Activated B cell treated with CpG ODN at 0.5 μM for 24 hours (primary cell): Measurements from ENCODE around the gene LAMA5. TPM values are rescaled to one million over a fixed set of nuclear protein-coding genes. Genes with fewer than 3 reads are reported as not detected.

Experiments used
- ATAC-seq: fragments of 200-7000 bp; cut with Tn5 transposase; one replicate; pipeline ENCODE4 v1.10.0; 2021; ENCODE audit warnings: low read depth, mild to moderate bottlenecking, moderate library complexity
- CTCF ChIA-PET: fragments of 350-600 bp; sonication (Branson Sonifier 250); formaldehyde crosslinking; loops from one replicate; lab custom pipeline; 2021; ENCODE audit warnings: antibody characterized with exemption; lab: Charles Lee
- POLR2A ChIA-PET: fragments of 350-600 bp; sonication (Branson Sonifier 250); formaldehyde crosslinking; loops from one replicate; lab custom pipeline; 2021; ENCODE audit warnings: antibody characterized with exemption; lab: Charles Lee
- DNase-seq: peaks from one replicate; pipeline ENCODE4 v3.0.0; 2022
- H3K27ac Mint-ChIP-seq: one replicate; pipeline ENCODE4 v1.8.0; 2020; ENCODE audit warnings: mixed read lengths
- H3K27me3 Mint-ChIP-seq: one replicate; pipeline ENCODE4 v1.8.0; 2021; ENCODE audit warnings: mixed read lengths
- H3K36me3 Mint-ChIP-seq: one replicate; pipeline ENCODE4 v1.8.0; 2021; ENCODE audit warnings: low read depth, mixed read lengths
- H3K4me1 Mint-ChIP-seq: one replicate; pipeline ENCODE4 v1.8.0; 2021; ENCODE audit warnings: mixed read lengths
- H3K4me3 Mint-ChIP-seq: one replicate; pipeline ENCODE4 v1.8.0; 2020; ENCODE audit warnings: mild to moderate bottlenecking, mixed read lengths
- H3K9me3 Mint-ChIP-seq: one replicate; pipeline ENCODE4 v1.8.0; 2020; ENCODE audit warnings: mixed read lengths
- intact Hi-C: fragments of 100-400 bp; cut with micrococcal nuclease; formaldehyde crosslinking; loops from one replicate; pipeline ENCODE4 v1.15.1; 2024
- total RNA-seq: library from RNA; stranded (reverse); gene quantifications from 2 replicates; pipeline ENCODE4 v1.2.3, GENCODE V29; 2022
- TF ChIP-seq, protein P1 (sequence below): fragments of 200-600 bp; IDR thresholded peaks from one replicate; pipeline ENCODE4 v1.8.0; 2022; ENCODE audit warnings: antibody characterized with exemption, mild to moderate bottlenecking

Gene LAMA5
- total RNA-seq, result 19.8 and 24.8 TPM in 2 replicates

DNA sequence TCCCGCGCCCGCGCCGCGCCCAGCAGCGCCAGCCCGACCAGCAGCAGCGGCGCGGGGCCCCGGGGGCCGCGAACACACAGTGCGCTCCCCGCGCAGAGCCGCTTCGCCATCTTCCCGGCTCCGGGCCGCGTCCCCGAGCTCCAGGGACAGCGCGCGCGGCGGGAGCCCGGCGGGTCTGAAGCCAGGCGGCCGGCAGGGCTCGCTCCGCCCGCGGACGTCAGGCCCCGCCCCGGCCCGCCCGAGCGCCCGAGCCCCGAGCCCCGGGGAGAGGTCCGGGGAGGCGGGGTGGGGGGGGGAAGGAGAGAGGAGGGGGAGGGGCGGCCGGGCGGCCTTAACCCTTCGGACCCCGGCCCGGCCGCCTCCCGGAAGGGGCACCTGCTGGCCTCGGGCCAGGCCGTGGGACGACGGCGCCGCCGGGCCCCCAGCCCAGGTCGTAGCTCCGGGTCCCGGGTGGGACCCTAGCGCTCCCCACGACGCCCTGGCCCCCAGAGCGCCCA is at the start of gene LAMA5:
Gene LAMA5 (minus strand): TSS at position 177 of the 497 bp plus-strand sequence. CDS start 67 bp downstream, at position 110.
- peak; percentile 59 for DNase-seq
- H3K27me3 Mint-ChIP-seq, result peaks cover 2% of the 10 kb centered on the region
- ChIA-PET POLR2A (interaction anchor here (0.7 to 2.6 kb wide), 6 partner anchors 9 to 65 kb away, joined by 3 to 21 read pairs (median 6); partner anchors contain the start of gene RPS21), CTCF (interaction anchor here (1.2 to 2.3 kb wide), 4 partner anchors 15 to 68 kb away, joined by 3 to 12 read pairs (median 4); no protein-coding TSS in a partner anchor)
- ATAC-seq, result peak; percentile 74
- H3K27ac Mint-ChIP-seq, result no peak within 1 kb of the TSS
- H3K36me3 Mint-ChIP-seq, result no peaks in the 10 kb centered on the region
- H3K9me3 Mint-ChIP-seq, result no peaks in the 10 kb centered on the region
- TF ChIP-seq, protein P1, sequence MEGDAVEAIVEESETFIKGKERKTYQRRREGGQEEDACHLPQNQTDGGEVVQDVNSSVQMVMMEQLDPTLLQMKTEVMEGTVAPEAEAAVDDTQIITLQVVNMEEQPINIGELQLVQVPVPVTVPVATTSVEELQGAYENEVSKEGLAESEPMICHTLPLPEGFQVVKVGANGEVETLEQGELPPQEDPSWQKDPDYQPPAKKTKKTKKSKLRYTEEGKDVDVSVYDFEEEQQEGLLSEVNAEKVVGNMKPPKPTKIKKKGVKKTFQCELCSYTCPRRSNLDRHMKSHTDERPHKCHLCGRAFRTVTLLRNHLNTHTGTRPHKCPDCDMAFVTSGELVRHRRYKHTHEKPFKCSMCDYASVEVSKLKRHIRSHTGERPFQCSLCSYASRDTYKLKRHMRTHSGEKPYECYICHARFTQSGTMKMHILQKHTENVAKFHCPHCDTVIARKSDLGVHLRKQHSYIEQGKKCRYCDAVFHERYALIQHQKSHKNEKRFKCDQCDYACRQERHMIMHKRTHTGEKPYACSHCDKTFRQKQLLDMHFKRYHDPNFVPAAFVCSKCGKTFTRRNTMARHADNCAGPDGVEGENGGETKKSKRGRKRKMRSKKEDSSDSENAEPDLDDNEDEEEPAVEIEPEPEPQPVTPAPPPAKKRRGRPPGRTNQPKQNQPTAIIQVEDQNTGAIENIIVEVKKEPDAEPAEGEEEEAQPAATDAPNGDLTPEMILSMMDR, result no peak
- intact Hi-C loops, result loop anchor here (1.0 to 5.0 kb wide), 3 partner anchors 28 to 185 kb away; partner anchors contain the start of genes ADRM1 and MTG2
- peak within 1 kb of the TSS; percentile 69 for H3K4me3 Mint-ChIP-seq
- peaks cover 14% of the 10 kb centered on the region for H3K4me1 Mint-ChIP-seq

GRCh38 chr20:62415354-62416111 is 48.4 kb upstream of the LAMA5 start:
- POLR2A ChIA-PET, result no interaction called here
- DNase-seq, result no peak
- Mint-ChIP-seq H3K4me1 (no peaks in the 10 kb centered on the region), H3K9me3 (no peaks in the 10 kb centered on the region), H3K27ac (no peak overlapping the region), H3K27me3 (no peaks in the 10 kb centered on the region), H3K36me3 (no peaks in the 10 kb centered on the region), H3K4me3 (no peak overlapping the region)
- no peak for ATAC-seq
- TF ChIP-seq, protein P1, result no peak
- CTCF ChIA-PET, result no interaction called here
- intact Hi-C loops, result no loop called here

DNA sequence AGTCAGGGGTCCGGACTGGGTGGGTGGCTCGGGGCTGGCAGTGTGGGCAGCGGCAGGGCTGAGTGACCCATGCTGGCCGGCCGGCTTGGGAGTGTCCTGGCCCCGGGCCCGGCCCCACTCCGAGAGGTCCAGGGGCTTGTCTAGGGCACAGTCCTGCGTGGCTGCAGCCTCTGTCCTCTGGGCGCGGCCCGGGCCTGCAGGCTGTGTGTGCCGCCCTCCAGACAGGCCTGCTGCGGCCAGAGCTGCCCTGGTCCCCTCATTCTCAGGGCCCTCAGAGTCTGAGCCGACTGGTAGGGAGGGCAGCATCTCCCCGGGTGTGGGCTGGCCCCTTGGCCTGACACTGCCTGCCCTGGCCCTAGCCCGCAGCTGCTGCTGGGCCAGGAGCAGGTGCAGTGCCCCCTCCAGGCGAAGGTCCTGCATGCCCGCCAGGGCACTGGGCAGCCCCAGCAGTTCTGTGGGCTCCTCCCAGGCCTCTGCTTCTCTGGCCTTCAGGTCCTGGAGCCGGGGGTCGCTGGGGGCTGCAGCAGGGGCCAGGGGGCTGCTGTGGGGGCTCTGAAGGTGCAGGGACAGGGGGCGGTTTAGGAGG is 46.9 kb upstream of the LAMA5 start:
- DNase-seq (no peak), ATAC-seq (no peak)
- TF ChIP-seq, protein P1, result no peak
- ChIA-PET CTCF (no interaction called here), POLR2A (no interaction called here)
- no peak overlapping the region for H3K4me3 Mint-ChIP-seq
- H3K4me1 Mint-ChIP-seq, result peaks cover 10% of the 10 kb centered on the region
- no peaks in the 10 kb centered on the region for H3K36me3 Mint-ChIP-seq
- no peak overlapping the region for H3K27ac Mint-ChIP-seq
- H3K27me3 Mint-ChIP-seq, result no peaks in the 10 kb centered on the region
- intact Hi-C loops, result no loop called here
- no peaks in the 10 kb centered on the region for H3K9me3 Mint-ChIP-seq

DNA sequence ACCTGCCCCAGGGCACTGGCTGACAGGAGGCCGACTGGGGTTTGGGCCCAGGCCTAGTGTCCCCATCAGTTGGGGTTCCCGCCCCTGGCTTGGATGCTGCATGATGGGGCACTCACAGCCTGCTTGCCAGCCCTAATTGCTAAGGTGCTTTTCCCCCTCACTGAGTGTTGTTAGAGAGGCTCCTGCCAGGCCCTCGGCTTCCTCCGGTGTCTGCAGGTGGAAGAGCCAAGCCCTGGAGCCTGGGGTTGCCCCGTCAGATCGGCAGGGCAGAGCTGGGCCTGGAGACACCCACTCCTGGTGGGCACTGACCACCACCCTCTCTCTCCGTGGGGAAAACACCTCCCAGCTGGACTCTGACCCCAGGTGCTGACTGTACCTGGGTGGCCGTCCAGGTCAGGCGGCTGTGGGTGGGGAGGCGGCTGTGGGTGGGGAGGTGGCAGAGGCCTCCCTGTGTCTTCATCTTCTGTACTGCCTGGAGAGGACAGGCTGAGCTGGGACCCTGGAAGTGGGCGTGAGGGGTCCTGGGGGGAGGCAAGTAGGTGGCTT is 46.0 kb upstream of the LAMA5 start:
- ChIA-PET CTCF (no interaction called here), POLR2A (no interaction called here)
- Mint-ChIP-seq H3K27ac (no peak overlapping the region), H3K4me1 (peaks cover 10% of the 10 kb centered on the region), H3K36me3 (no peaks in the 10 kb centered on the region), H3K27me3 (no peaks in the 10 kb centered on the region), H3K9me3 (no peaks in the 10 kb centered on the region), H3K4me3 (no peak overlapping the region)
- intact Hi-C loops, result no loop called here
- DNase-seq (no peak), ATAC-seq (no peak)
- TF ChIP-seq, protein P1, result no peak
